D341Med (cell line): ENCODE measurements around the gene OOSP4A.

Source experiments
- DNase-seq: peaks from one replicate; pipeline ENCODE4 v3.0.0; 2012; ENCODE audit warnings: low spot score

The OOSP4A gene

DNA sequence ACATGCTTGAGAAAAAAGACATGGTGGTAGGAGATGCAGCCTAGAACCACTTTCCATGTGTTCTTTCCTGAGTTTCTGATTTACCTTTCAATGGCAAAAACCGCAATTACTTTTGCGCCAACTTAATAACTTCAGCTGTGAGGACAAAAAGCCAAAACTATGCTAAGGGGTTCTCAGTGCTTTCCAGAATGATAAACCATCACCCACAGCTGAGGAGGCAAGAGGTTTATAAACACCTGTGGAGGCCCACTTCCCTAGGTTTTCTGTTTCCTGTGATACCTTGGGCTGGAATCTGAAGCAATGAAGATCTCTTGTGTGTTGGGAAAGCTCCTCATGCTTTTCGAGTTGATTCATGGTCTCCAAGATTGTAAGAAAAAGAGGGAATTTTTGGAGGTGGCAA, at the start of gene OOSP4A:
TSS of gene OOSP4A (plus strand) at position 301 of the 400 bp plus-strand sequence. CDS start at position 301, 0 bp downstream.
- no peak for DNase-seq

DNA sequence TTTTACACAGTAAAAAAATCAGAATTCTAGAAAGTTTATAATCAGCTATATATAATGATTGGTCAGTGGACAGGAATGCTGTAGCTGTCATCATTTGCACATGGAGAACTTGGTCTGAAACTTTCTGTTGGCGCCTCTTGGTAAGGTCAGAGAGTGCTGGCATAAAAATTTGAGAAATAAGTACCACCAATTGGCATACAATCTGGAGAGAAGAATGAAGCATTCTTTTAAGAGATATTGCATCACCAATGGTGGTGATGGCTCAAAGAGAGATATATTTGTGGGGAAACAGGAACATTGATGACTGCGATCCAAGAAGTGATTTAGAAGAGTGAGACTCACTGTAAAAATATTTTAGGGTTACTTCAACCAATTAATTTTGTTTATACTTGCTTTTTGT, 45.4 kb upstream of the OOSP4A start:
- DNase-seq, result no peak

- peak; percentile 47 for DNase-seq
Observed at GRCh38 chr11:59918987-59919589, 44.7 kb upstream of the OOSP4A start.

DNA sequence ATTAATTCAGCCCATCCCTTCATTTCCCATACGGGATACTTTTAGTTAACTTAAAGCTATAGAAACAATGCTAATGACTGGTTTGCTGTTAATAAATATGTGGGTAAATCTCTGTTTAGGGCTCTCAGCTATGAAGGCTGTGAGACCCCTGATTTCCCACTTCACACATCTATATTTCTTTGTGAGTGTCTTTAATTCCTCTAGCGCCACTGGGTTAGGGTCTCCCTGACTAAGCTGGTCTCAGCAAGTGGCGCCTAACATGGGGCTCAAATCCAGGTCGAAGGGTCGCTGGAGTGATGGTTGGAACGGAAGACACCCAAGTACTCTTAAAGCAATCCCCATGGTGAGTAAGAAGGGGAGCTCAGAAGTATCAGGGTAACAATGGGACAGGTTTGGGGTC, 40.0 kb upstream of the OOSP4A start:
- DNase-seq, result no peak

GRCh38 chr11:59931688-59932087, 32.1 kb upstream of the OOSP4A start:
- no peak for DNase-seq

- DNase-seq, result no peak
Observed at GRCh38 chr11:59938132-59938531, 25.7 kb upstream of the OOSP4A start, which contains the start of gene OOSP1. OOSP1 (plus strand) TSS chr11:59938432; CDS start chr11:59938455, 23 bp downstream.

- DNase-seq, result no peak
Observed at GRCh38 chr11:59938718-59939117, 25.1 kb upstream of the OOSP4A start.

GRCh38 chr11:59939482-59939881, 24.4 kb upstream of the OOSP4A start:
- DNase-seq, result no peak

- no peak for DNase-seq
Observed at GRCh38 chr11:59941091-59941490, 22.7 kb upstream of the OOSP4A start.

DNA sequence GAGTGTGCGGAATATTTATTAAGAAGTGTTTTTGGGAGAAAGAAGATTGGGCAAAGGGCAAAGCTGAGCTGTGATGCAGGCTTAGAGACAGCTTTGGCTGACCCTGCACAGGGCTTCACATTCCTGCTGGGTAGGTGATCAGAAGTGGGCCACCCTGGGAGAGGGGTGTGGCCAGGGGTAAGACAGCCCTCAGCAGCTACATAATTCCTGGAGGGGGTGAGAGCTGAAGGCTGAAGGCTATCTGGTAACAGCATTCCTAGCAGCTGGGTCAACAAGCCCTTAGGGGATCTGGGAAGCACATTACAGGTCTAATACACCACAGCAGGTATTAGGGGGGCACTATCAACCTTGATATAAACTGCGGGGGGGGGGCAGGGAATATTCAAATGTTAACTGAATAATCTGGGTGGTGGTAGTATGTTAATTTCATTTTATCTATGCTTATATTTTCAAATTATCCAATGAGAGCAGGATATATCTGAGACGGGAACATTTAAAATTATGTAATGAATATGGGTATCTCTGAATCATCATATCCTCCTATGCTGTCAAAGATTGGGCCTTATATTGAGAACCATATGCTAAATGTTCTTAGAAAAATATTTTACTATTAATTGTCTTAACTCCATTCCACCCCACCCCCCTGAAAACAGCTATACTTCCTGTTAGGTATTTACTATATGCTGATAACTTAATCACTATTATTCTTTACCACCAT, 19.7 kb upstream of the OOSP4A start:
- no peak for DNase-seq

GRCh38 chr11:59944720-59945119, 19.1 kb upstream of the OOSP4A start:
- DNase-seq, result no peak

DNA sequence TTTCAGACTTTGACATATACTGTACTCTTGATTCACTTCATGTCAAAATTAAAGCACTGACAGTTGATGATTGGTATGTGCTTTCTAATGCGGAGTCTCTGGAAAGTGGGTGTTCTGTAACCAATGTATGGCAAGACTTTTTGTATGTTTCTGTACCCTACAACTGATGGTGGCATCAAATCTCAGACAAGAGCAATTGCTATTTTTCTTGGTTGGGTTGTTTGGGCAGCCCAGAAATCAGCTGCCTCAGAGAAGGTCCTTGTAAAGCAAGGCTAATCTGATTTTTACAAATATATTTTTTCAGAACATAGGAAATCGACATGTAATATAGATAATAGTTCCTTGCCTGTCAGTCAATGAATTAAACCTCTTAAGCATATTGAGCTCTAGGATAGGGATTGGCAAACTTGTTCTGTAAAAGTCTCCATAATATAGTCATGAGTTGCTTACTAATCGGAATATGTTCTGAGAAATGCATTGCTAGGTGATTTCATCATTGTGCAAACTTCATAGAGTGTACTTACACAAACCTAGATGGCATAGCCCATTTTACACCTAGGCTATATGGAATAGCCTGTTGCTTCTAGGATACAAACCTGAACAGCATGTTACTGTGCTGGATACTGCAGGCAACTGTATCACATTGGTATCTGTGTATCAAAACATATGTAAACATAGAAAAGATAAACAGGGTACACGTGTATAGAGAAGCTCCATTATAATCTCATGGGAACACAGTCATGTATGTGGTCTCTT, 10.2 kb upstream of the OOSP4A start:
- DNase-seq, result no peak

DNA sequence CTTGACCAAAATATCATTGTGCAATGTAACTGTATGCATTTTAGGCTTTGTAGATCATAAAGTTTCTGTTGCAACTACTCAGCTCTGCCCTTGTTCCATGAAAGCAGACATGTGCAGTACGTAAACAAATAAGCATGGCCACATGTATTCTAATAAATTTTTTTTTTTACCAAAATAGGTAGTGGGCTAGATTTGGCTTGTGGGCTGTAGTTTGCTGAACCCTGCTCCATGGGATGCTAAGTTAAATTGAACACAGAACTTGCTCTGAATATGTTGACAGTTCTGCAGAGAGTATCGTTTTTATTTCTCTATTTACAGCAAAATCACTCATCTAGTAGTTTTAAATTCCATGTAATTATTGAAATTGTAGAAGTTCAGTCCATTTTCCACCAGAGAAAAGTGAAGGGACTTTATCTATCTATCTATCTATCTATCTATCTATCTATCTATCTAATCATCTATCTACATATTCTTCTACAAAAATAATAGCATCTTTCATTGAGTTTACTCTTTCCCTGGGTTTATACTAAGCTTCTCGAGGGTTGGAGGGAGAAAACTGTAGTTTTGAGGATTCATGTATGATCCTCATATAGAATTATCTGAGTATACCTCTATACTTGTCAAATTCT, 9.5 kb upstream of the OOSP4A start:
- DNase-seq, result no peak

- no peak for DNase-seq
Observed at GRCh38 chr11:59957094-59957493, 6.7 kb upstream of the OOSP4A start.

DNA sequence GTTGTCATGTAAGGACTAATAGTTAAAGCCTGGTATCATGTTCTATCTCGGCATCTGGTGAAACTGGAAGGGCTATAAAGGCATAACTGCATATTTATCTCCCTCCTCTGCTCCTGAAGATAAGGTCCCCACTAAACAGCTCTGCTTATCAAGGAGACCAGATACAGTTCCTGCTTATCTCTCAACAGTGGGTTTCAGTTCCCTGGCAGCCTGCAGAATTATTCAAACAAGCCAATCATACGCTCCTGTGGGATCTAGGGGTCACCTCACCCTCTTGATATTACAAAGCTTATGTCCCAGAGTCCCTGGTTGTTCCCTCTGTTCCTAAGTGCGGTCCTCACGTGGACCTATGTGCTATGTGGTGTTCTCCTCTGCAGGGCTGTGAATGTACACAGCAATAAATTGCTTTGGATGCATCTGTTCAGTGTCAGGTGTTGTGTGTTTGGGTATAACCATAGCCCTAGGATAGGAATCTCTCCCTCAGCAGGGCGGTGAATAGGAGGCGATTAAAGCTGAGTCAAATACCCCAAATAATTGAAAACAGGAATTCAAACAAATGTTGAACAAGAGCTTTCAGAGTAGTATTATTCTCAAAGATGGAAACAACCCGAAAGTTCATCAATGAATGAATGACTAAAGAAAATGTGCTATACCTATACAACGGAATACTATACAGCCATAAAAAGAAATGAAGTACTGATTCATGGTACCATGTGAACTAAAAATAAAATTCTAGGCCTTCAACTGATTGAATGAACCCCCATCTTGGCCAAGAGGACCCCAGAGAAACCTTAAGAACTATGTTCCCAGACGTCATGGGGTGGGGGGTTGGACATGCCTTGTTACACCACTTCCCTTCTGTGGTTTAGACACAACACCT, 3.1 kb upstream of the OOSP4A start:
- DNase-seq, result no peak

DNA sequence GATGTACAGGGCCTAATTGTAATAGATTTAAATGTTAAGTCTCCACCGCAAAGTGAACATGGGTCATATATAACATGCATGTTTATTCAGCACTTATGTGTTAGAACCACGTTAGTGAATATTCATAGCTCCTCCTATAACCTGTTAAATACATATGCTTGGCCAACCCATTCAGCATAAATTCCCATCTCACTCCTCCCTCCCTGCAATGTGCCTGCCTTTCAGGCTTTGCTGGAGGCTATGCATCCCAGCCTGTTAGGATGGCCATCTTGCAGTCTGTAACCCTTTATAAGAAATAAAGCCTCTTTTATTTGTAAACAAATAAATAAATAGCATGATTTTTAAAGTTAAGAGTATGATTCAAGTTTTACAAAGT, 1.7 kb upstream of the OOSP4A start:
- DNase-seq, result no peak

GRCh38 chr11:59965424-59965823, 1.6 kb downstream of the OOSP4A start:
- no peak for DNase-seq

- DNase-seq, result no peak
Observed at GRCh38 chr11:59966201-59966600, 2.4 kb downstream of the OOSP4A start.

- DNase-seq, result no peak
Observed at GRCh38 chr11:59967677-59968394, 4.0 kb downstream of the OOSP4A start.

- DNase-seq, result no peak
Observed at GRCh38 chr11:59968395-59968783, 4.6 kb downstream of the OOSP4A start.

DNA sequence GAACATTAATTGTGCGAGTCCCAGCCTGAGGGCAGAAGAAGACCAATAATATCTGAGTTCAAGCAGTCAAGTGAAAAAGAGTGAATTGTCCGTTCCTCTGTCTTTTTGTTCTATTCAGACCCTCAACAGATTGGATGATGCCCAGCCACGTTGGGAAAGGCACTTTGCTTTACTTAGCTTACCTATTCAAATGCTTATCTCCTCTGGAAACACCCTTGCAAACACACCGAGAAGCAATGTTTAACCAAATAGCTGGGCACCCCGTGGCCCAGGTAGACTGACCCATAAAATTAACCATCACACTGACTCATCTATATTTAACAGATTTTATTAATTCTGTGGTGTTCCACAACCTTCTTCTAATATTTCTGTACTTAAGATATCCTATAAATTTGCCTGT, 9.3 kb downstream of the OOSP4A start:
- no peak for DNase-seq
